Upper lobe of left lung (tissue), 6 donors: ENCODE measurements around the gene SLC6A20. TPM values are rescaled to one million over a fixed set of nuclear protein-coding genes. Genes with fewer than 3 reads are reported as not detected.

Experiments used
- ATAC-seq, 2 donors: fragments of 200-7000 bp; cut with Tn5 transposase; one replicate each; pipeline ENCODE4 v1.9.1; 2022; ENCODE audit warnings: mild to moderate bottlenecking in 2 of 2, moderate library complexity in 2 of 2; ENCODE audit not compliant: low FRiP score in 2 of 2
- DNase-seq, 2 donors: peaks; one replicate each; pipeline ENCODE4 v3.0.0-alpha.2; 2019 to 2020
- H3K27ac ChIP-seq, 4 donors: fragments of 200-600 bp; sonication (generic); one replicate each; pipeline ENCODE4 v1.5.1; 2016 to 2019
- H3K27me3 ChIP-seq, 4 donors: fragments of 200-600 bp; sonication (generic); one replicate each; pipeline ENCODE4 v1.5.1; 2017 to 2019
- H3K36me3 ChIP-seq, 4 donors: fragments of 200-600 bp; sonication (generic); one replicate each; pipeline ENCODE4 v1.5.1; 2016 to 2019
- H3K4me1 ChIP-seq, 4 donors: fragments of 200-600 bp; sonication (generic); one replicate each; pipeline ENCODE4 v1.5.1; 2018 to 2019
- H3K4me3 ChIP-seq, 4 donors: fragments of 200-600 bp; sonication (generic); one replicate each; pipeline ENCODE4 v1.5.1; 2017 to 2019; ENCODE audit warnings: mild to moderate bottlenecking in 2 of 4, moderate library complexity in 1 of 4
- H3K9me3 ChIP-seq, 4 donors: fragments of 200-600 bp; sonication (generic); one replicate each; pipeline ENCODE4 v1.5.1; 2018 to 2019
- EP300 ChIP-seq, 4 donors: sonication (generic); formaldehyde crosslinking; IDR thresholded peaks; one replicate each; pipeline ENCODE4 v1.5.1; 2017; ENCODE audit warnings: antibody characterized with exemption in 4 of 4, control low read depth in 2 of 4
- POLR2A ChIP-seq, 4 donors: fragments of 450-650 bp; IDR thresholded peaks; one replicate each; pipeline ENCODE4 v1.5.1; 2016 to 2017; ENCODE audit warnings: antibody characterized with exemption in 4 of 4, mild to moderate bottlenecking in 2 of 4
- POLR2AphosphoS5 ChIP-seq, 2 donors: sonication (generic); formaldehyde crosslinking; IDR thresholded peaks; one replicate each; pipeline ENCODE4 v1.5.1; 2017; ENCODE audit warnings: antibody characterized with exemption in 2 of 2
- WGBS, 2 donors: methylation state at CpG; one replicate each; pipeline ENCODE4 v1.1.5; 2017 to 2018; 5-methylcytosine and 5-hydroxymethylcytosine counted together
- small RNA-seq, 4 donors: library from RNA; depleted of rRNA; stranded (forward); fragments of <200 nt; gene quantifications; one replicate each; pipeline ENCODE3, GENCODE V24; 2016
- total RNA-seq, 6 donors: library from RNA; depleted of rRNA in 4 of 6; stranded (reverse); fragments of >200 nt in 4 of 6; gene quantifications; one replicate each; pipeline versions ENCODE4 v1.1.0 to v1.2.1, GENCODE V29; 2016 to 2021
- TF ChIP-seq, protein P1 (sequence below), 6 experiments: fragments of 450-650 bp in 4 of 6; fragments of 200-600 bp in 2 of 6; sonication (generic) in 2 of 6; IDR thresholded peaks; one replicate each; pipeline ENCODE4 v1.5.1; 2016 to 2019; ENCODE audit warnings: antibody characterized with exemption in 6 of 6
- donor health status: DM: no; HTN: no; CAD: no; lungs with moderate emphysema.
- donor health status: DM: no; HTN: yes; CAD: no; lungs with severe emphysema.

The SLC6A20 gene
- total RNA-seq, 6 donors from 2014 or later: 0.11 to 20.1 (median 7.2) TPM

- 92 to 100% methylated on average over 2 of the region's 2 CpGs for WGBS, 2 donors
- H3K36me3 ChIP-seq: peaks cover 7 to 58% (median 22%) of the 10 kb centered on the region in 4 donors
Measured at GRCh38 chr3:45715945-45716344, 80.4 kb downstream of the SLC6A20 start.

DNA sequence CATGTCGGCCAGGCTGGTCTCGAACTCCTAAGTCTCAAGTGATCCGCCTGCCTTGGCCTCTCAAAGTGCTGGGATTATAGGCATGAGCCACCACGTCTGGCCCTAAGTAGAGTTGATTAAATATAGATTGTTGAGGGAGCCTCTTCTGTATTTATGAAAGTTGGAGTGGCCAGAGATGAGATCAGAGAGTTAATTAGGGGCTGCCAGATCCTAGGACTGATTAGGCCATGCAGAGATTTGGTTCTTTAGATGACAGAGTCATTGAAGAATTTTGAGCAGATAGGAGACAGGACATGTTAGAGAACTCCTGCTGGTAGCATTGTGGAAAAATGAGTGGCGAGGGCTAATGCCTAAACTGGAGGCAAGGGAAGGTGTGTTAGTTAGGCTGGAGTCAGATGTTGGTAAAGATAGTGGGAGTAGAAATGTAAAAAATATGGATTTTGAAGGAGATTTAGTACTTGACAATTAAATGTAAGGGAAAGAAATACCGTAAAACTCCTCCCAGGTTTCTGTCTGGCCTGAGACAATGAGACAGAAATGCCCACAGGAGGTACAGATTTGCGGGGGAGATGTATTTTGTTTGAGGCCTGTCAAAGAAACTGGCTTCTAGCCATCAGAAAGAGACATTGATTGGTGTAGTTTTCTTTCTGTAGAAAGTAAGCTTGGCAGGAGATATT, 83.8 kb downstream of the SLC6A20 start:
- Histone ChIP-seq H3K27me3 (no peaks in the 10 kb centered on the region), H3K27ac (no peak overlapping the region), H3K9me3 (no peaks in the 10 kb centered on the region), H3K4me3 (no peak overlapping the region), H3K4me1 (no peaks in the 10 kb centered on the region), H3K36me3 (peaks cover 10 to 88% (median 30%) of the 10 kb centered on the region in 4 donors)
- TF ChIP-seq EP300 (IDR thresholded peaks at IDR 0.05) (no peak), POLR2A (IDR thresholded peaks at IDR 0.05) (no peak), POLR2AphosphoS5 (IDR thresholded peaks at IDR 0.05) (no peak)
- TF ChIP-seq, protein P1, sequence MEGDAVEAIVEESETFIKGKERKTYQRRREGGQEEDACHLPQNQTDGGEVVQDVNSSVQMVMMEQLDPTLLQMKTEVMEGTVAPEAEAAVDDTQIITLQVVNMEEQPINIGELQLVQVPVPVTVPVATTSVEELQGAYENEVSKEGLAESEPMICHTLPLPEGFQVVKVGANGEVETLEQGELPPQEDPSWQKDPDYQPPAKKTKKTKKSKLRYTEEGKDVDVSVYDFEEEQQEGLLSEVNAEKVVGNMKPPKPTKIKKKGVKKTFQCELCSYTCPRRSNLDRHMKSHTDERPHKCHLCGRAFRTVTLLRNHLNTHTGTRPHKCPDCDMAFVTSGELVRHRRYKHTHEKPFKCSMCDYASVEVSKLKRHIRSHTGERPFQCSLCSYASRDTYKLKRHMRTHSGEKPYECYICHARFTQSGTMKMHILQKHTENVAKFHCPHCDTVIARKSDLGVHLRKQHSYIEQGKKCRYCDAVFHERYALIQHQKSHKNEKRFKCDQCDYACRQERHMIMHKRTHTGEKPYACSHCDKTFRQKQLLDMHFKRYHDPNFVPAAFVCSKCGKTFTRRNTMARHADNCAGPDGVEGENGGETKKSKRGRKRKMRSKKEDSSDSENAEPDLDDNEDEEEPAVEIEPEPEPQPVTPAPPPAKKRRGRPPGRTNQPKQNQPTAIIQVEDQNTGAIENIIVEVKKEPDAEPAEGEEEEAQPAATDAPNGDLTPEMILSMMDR (IDR thresholded peaks at IDR 0.05): no peak
- WGBS, 2 donors: 91 to 94% methylated on average over 7 of the region's 7 CpGs
- ATAC-seq (no peak), DNase-seq (no peak)

More at GRCh38 chr3:45715945-45716344, 80.4 kb downstream of the SLC6A20 start:
- Histone ChIP-seq H3K27me3 (no peaks in the 10 kb centered on the region), H3K4me1 (no peaks in the 10 kb centered on the region), H3K27ac (no peak overlapping the region), H3K9me3 (no peaks in the 10 kb centered on the region), H3K4me3 (no peak overlapping the region)
- no peak for ATAC-seq
- DNase-seq: no peak
- TF ChIP-seq POLR2A (IDR thresholded peaks at IDR 0.05) (no peak), POLR2AphosphoS5 (IDR thresholded peaks at IDR 0.05) (no peak), EP300 (IDR thresholded peaks at IDR 0.05) (no peak)

- no peak for ATAC-seq
- WGBS, 2 donors: 76 to 82% methylated on average over 4 of the region's 4 CpGs
- Histone ChIP-seq H3K4me1 (no peaks in the 10 kb centered on the region), H3K36me3 (peaks cover 11 to 88% (median 34%) of the 10 kb centered on the region in 4 donors), H3K27me3 (no peaks in the 10 kb centered on the region), H3K4me3 (no peak overlapping the region), H3K9me3 (no peaks in the 10 kb centered on the region), H3K27ac (no peak overlapping the region)
- TF ChIP-seq POLR2AphosphoS5 (IDR thresholded peaks at IDR 0.05): no peak
- no peak for DNase-seq
Measured at GRCh38 chr3:45711931-45712330, 84.4 kb downstream of the SLC6A20 start.

GRCh38 chr3:45705839-45706808, 90.2 kb downstream of the SLC6A20 start:
- Histone ChIP-seq H3K27ac (no peak overlapping the region), H3K9me3 (no peaks in the 10 kb centered on the region), H3K4me1 (no peaks in the 10 kb centered on the region), H3K36me3 (peaks cover 0 to 79% (median 26%) of the 10 kb centered on the region in 4 donors), H3K27me3 (no peaks in the 10 kb centered on the region), H3K4me3 (no peak overlapping the region)
- DNase-seq (no peak), ATAC-seq (no peak)
- 84 to 97% methylated on average over 2 of the region's 2 CpGs for WGBS, 2 donors
- TF ChIP-seq POLR2A (IDR thresholded peaks at IDR 0.05) (no peak), POLR2AphosphoS5 (IDR thresholded peaks at IDR 0.05) (no peak), EP300 (IDR thresholded peaks at IDR 0.05) (no peak)
- TF ChIP-seq, protein P1 (IDR thresholded peaks at IDR 0.05): no peak

Small RNA genes within 50 kb of the gene (small RNA-seq; reads per million reads assigned to genes)
- gene RN7SL145P: 0 to 0.07 (median 0) reads per million in 4 donors

Other genes with a start within 250 kb of the SLC6A20 start
- 100 to 1,000 TPM in 2 of 6 donors, 10 to 100 TPM in 4; 78.6 to 176 (median 87.8) TPM for gene LIMD1, start 201.8 kb downstream of the SLC6A20 start, total RNA-seq
- 100 to 1,000 TPM in 1 of 6 donors, 10 to 100 TPM in 5; 29.9 to 102 (median 63.9) TPM for gene SACM1L, start 107.1 kb downstream of the SLC6A20 start, total RNA-seq
- 10 to 100 TPM; 19.9 to 51.7 (median 31.3) TPM for gene LZTFL1, start 45.6 kb upstream of the SLC6A20 start, total RNA-seq
- under 1 TPM in 2 of 6 donors, not detected in 4; 0.11 to 0.13 TPM for gene CCR9, start 90.0 kb upstream of the SLC6A20 start, total RNA-seq
- gene CXCR6, start 146.9 kb upstream of the SLC6A20 start, total RNA-seq: 10 to 100 TPM in 1 of 6 donors, 1 to 10 TPM in 5; 2.1 to 10.2 (median 3.0) TPM
- 10 to 100 TPM; 37.5 to 84.9 (median 45.3) TPM for gene FYCO1, start 199.3 kb upstream of the SLC6A20 start, total RNA-seq
- gene XCR1, start 230.9 kb upstream of the SLC6A20 start, total RNA-seq: under 1 TPM in 4 of 6 donors, not detected in 2; 0.15 to 0.47 (median 0.28) TPM